Measurements from ENCODE around the gene MTA3. TPM values are rescaled to one million over a fixed set of nuclear protein-coding genes. Genes with fewer than 3 reads are reported as not detected.

MTA3 gene
- total and polyA plus RNA-seq, 2 of the 8 experiments (the other 6 are each of a cell fraction or from before 2014, with no cell fraction given) = 125 to 184 TPM

GRCh38 chr2:42800461-42800962 lies 232.1 kb downstream of the MTA3 start:
- no peak for FAIRE-seq
- TF ChIP-seq KDM4A (IDR thresholded peaks at IDR 0.05; ENCODE audit: low read depth, low read length, severe bottlenecking) (no peak), HDAC6 (IDR thresholded peaks at IDR 0.05; ENCODE audit: low read depth, low read length) (no peak), JUN (IDR thresholded peaks at IDR 0.05; ENCODE audit: low read depth, low read length) (no peak), EZH2 (IDR thresholded peaks at IDR 0.05; ENCODE audit: low read depth, low read length, severe bottlenecking) (no peak), MAFK (IDR thresholded peaks at IDR 0.05; ENCODE audit: low read depth, low read length) (no peak), GTF2F1 (IDR thresholded peaks at IDR 0.05; ENCODE audit: borderline replicate concordance, low read depth, low read length) (no peak), SRF (IDR thresholded peaks at IDR 0.05; ENCODE audit: low read depth, low read length) (no peak), ZNF274 (IDR thresholded peaks at IDR 0.05; ENCODE audit: borderline replicate concordance, extremely low read depth, low read length) (no peak), BRCA1 (IDR thresholded peaks at IDR 0.05; ENCODE audit: low read depth, low read length) (no peak), RXRA (IDR thresholded peaks at IDR 0.05; ENCODE audit: insufficient read depth, low read depth, low read length) (no peak), MAX (IDR thresholded peaks at IDR 0.05) (no peak), ATF2 (IDR thresholded peaks at IDR 0.05; ENCODE audit: low read length) (no peak), CREB1 (IDR thresholded peaks at IDR 0.05) (no peak)

More at GRCh38 chr2:42800461-42800962, 232.1 kb downstream of the MTA3 start:
- Histone ChIP-seq H3K23ac (ENCODE audit: insufficient read length) (no peak overlapping the region), H2BK5ac (ENCODE audit: low read depth, low read length) (no peak overlapping the region), H3K4me2 (ENCODE audit: insufficient read depth in 1 of 2, low read depth in 2 of 2, low read length in 2 of 2) (no peak overlapping the region), H4K8ac (ENCODE audit: extremely low read depth, insufficient read depth, low read length) (no peak overlapping the region), H3K18ac (ENCODE audit: extremely low read depth, low read length) (no peak overlapping the region), H2BK20ac (ENCODE audit: low read length) (no peak overlapping the region), H3K79me1 (ENCODE audit: low read depth, low read length) (no peaks in the 10 kb centered on the region), H2BK15ac (ENCODE audit: low read length) (no peak overlapping the region), H2BK12ac (ENCODE audit: low read depth, low read length) (no peak overlapping the region), H4K20me1 (replicated peaks in 1 of 2; ENCODE audit: control insufficient read depth in 1 of 2, insufficient read depth in 2 of 2, low read length in 2 of 2) (no peaks in the 10 kb centered on the region), H3K27me3 (replicated peaks in 1 of 4; ENCODE audit: control insufficient read depth in 3 of 4, extremely low read depth in 1 of 4, insufficient read depth in 3 of 4, low read length in 3 of 4) (no peaks in the 10 kb centered on the region), H2AFZ (ENCODE audit: low read length) (no peak overlapping the region), H3K9me3 (ENCODE audit: insufficient read depth in 2 of 2, low read depth in 1 of 2, low read length in 1 of 2) (no peaks in the 10 kb centered on the region), H4K91ac (replicated peaks; ENCODE audit: insufficient read length, low read length) (no peak overlapping the region), H3K4ac (replicated peaks; ENCODE audit: insufficient read length, low read depth, low read length) (no peak overlapping the region), H3K27ac (ENCODE audit: low read depth, low read length) (no peak overlapping the region), H2AK5ac (ENCODE audit: low read depth, low read length) (no peak overlapping the region), H3K4me3 (ENCODE audit: extremely low read depth in 1 of 4, insufficient read depth in 2 of 4, low read depth in 3 of 4, low read length in 4 of 4) (no peak overlapping the region), H4K5ac (ENCODE audit: insufficient read length, low read depth, low read length) (no peak overlapping the region), H3K4me1 (replicated peaks in 1 of 4; ENCODE audit: control insufficient read depth in 3 of 4, insufficient read depth in 4 of 4, low read length in 3 of 4) (no peaks in the 10 kb centered on the region), H3K14ac (ENCODE audit: insufficient read length) (no peak overlapping the region), H3K9ac (replicated peaks in 1 of 4; ENCODE audit: extremely low read depth in 1 of 4, low read depth in 3 of 4, low read length in 3 of 4) (no peak overlapping the region), H3K79me2 (ENCODE audit: control insufficient read depth in 1 of 2, insufficient read depth in 2 of 2, low read length in 2 of 2) (no peaks in the 10 kb centered on the region), H3K23me2 (ENCODE audit: low read depth, low read length) (no peaks in the 10 kb centered on the region), H3K56ac (replicated peaks; ENCODE audit: insufficient read length, low read depth, low read length) (no peak overlapping the region), H3K36me3 (ENCODE audit: control insufficient read depth in 2 of 4, insufficient read depth in 4 of 4, low read length in 3 of 4) (no peaks in the 10 kb centered on the region), H2BK120ac (replicated peaks; ENCODE audit: low read depth, low read length) (no peak overlapping the region)
- 81% methylated on average over 4 of the region's 4 CpGs; no CpG with 5 or more reads in 1 of the 2 experiments for WGBS, 2 experiments (ENCODE audit: extremely low coverage in 1 of 2, insufficient coverage in 1 of 2, insufficient read length in 1 of 2, insufficient replicate concordance in 2 of 2, low coverage in 1 of 2, low lambda C conversion rate in 2 of 2, missing lambda C conversion rate in 1 of 2)
- DNase-seq (ENCODE audit: low read depth in 1 of 2, low spot score in 2 of 2) = no peak
- ChIA-PET POLR2A (ENCODE audit: partially characterized antibody) (interaction anchor here (1.2 to 3.3 kb wide), 2 partner anchors 8 to 10 kb away, joined by 5 to 21 read pairs; partner anchors contain the start of gene HAAO), CTCF (ENCODE audit: partially characterized antibody) (interaction anchor here (0.6 to 1.9 kb wide), 8 partner anchors 9 to 448 kb away, joined by 3 to 16 read pairs (median 4); no protein-coding TSS in a partner anchor)

Measured in H1 (cell line).